Subcutaneous adipose tissue (tissue), 4 donors: ENCODE results near the gene HRAS. TPM values are rescaled to one million over a fixed set of nuclear protein-coding genes. Genes with fewer than 3 reads are reported as not detected.

ENCODE experiments used
- CTCF ChIP-seq: fragments of 450-650 bp; IDR thresholded peaks from one replicate; pipeline ENCODE4 v1.5.1; 2016; ENCODE audit warnings: low read depth, mild to moderate bottlenecking, control low read depth, antibody characterized with exemption, moderate library complexity
- total RNA-seq, 4 donors: library from RNA; depleted of rRNA; stranded (reverse); fragments of >200 nt; gene quantifications; one replicate each; pipeline ENCODE4 v1.1.0, GENCODE V29; 2016

HRAS gene
- total RNA-seq, 4 donors from 2014 or later: 33.7 to 53.3 (median 39.9) TPM

- TF ChIP-seq CTCF: no peak
Measured at GRCh38 chr11:569158-569885, 33.9 kb upstream of the HRAS start.

- TF ChIP-seq CTCF: no peak
Measured at GRCh38 chr11:568306-569157, 33.2 kb upstream of the HRAS start.

GRCh38 chr11:567629-568292 is 32.4 kb upstream of the HRAS start:
- no peak for TF ChIP-seq CTCF

GRCh38 chr11:567011-567628 is 31.7 kb upstream of the HRAS start:
- no peak for TF ChIP-seq CTCF

- no peak for TF ChIP-seq CTCF
Measured at GRCh38 chr11:565921-566509, 30.6 kb upstream of the HRAS start.

- no peak for TF ChIP-seq CTCF
Measured at GRCh38 chr11:563812-564578, 28.6 kb upstream of the HRAS start.
